SHP77 treated with DMSO at 0.1 percent for 48 hours (cell line): ENCODE data around the gene PTPN18.
"Not testable (repeated sequence)": the region's sequence is repeated elsewhere in the genome, so short reads cannot be mapped to it uniquely, and the experiment has no call there.

ENCODE experiments used
- DNase-seq: peaks from one replicate; lab custom pipeline; 2025; lab: John Stamatoyannopoulos, UW

PTPN18 gene, protein sequence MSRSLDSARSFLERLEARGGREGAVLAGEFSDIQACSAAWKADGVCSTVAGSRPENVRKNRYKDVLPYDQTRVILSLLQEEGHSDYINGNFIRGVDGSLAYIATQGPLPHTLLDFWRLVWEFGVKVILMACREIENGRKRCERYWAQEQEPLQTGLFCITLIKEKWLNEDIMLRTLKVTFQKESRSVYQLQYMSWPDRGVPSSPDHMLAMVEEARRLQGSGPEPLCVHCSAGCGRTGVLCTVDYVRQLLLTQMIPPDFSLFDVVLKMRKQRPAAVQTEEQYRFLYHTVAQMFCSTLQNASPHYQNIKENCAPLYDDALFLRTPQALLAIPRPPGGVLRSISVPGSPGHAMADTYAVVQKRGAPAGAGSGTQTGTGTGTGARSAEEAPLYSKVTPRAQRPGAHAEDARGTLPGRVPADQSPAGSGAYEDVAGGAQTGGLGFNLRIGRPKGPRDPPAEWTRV

DNA sequence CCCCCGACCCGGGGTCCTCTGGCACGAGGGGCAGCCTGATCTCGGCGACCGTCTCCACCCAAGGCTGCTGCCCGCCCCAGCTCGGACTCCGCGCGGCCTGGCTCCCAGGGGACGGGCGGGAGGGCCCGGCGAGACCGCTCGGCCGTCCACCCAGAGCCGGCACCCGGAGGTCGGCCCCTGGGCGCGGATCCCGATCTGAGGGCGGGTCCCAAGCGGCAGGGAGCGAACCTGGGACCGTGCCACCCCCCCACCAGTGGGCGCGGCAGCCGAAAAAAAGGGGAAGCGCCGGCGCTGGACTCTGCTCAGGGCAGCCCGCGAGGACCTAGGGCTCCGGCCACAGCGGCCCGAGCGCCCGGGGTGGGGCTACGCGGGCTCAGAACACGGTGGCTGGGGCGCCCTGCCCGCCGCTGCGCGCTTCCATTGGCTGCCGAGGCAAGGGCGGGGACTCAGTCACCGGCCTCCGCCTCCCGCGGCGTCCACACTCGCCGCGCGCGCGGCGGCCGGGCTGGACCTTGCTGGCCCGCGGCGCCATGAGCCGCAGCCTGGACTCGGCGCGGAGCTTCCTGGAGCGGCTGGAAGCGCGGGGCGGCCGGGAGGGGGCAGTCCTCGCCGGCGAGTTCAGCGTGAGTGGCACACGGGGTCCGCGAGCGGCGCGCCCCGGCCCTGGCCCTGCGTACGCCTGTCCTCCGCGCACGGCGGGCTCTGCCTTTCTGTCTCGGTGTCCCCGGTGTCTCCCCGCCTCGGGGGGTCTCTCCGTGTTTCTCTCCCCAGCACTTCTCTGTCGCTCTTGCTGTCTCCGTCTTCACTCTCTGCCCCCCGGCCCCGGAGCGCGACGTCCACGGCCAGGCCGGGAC is at the start of gene PTPN18:
PTPN18 (plus strand) TSS at position 479 of the 854 bp plus-strand sequence; CDS start at position 531, 52 bp downstream.
- DNase-seq = peak; percentile 45

- DNase-seq = no peak
Measured at GRCh38 chr2:130307850-130308249, 48.0 kb upstream of the PTPN18 start.

- DNase-seq = no peak
Measured at GRCh38 chr2:130310881-130311280, 45.0 kb upstream of the PTPN18 start.

DNA sequence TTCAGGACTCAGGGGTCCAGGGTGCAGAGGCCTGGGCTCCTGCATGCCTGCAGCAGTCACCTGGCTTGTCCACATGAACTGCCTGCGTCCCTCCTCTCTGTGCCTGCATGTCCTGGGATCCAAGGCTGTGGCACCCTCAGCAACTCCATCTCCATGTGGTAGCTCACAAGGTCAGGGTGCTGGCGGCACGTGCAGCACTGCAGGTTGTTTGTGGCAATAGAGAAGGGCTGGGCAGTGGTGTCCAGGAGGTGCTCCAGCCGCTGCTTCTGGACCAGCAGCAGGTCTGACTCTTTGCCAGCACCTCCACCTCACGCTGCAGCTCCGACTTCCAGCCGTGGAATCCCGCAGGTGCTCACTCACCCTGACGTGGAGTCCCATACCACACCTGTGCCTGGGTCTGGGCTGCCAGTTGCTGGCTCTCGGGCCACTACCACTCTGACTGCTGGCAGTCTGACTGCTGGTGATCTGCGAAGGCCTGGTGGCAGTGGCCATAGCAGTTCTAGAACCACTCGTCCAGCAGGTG is 42.0 kb upstream of the PTPN18 start:
- DNase-seq = no peak

DNA sequence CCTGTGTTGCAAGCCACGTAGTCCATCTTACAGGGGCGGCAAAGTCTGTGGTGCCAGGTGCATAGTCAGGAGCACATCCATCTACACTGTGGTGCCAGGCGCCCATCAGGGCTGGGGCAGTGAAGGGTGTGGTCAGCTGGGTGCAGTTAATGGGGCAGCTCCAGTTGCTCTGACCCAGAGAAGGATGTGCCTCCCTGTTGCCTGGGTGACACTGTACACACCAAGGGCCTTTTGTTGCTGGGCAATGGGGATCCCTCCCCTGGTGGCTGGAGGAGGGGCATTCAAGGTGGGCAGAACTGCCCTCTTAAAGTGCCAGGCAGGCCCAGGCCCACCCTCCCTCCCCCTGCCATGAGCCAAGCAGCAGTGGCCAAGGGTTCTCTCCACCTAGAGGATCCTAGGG is 41.5 kb upstream of the PTPN18 start:
- DNase-seq = no peak

- DNase-seq = no peak
Measured at GRCh38 chr2:130316596-130316995, 39.3 kb upstream of the PTPN18 start.

GRCh38 chr2:130318906-130319305 is 37.0 kb upstream of the PTPN18 start:
- DNase-seq = no peak

GRCh38 chr2:130319536-130319935 is 36.3 kb upstream of the PTPN18 start:
- DNase-seq = no peak

GRCh38 chr2:130327703-130328527 is 27.9 kb upstream of the PTPN18 start:
- DNase-seq = no peak

DNA sequence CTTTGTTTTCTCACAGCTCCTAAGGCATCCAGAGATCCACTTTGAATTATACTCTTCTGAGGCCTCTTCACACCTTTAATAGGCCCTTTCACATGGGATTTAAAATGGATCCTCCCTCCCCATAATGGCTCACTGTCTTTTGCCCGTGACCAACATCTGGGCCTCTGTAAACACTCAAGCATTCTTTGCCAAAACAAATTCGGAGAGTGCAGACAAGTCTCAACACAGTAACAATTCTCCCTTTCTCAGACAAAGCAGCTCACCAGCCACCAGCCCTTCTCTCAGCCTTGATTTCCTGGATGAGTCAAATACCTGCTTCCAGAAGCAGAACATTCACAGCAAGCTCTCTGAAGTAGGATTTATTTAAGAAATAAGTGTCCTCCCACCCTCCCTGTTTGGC is 27.1 kb upstream of the PTPN18 start:
- DNase-seq = no peak

- DNase-seq = peak; percentile 30
Measured at GRCh38 chr2:130332271-130333073, 23.4 kb upstream of the PTPN18 start.

DNA sequence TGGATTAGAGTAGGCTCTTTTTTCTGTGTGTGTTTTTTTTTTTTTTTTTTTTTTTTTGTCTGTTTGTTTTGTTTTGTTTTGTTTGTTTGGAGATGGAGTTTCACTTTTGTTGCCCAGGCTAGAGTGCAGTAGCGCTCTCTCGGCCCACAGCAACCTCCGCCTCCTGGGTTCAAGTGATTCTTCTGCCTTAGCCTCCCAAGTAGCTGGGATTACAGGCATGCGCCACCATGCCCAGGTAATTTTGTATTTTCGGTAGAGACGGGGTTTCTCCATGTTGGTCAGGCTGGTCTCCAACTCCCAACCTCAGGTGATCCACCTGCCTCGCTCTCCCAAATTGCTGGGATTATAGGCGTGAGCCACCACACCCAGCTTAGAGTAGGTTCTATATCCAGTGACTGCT is 22.6 kb upstream of the PTPN18 start:
- DNase-seq = not testable (repeated sequence)

GRCh38 chr2:130334026-130334425 is 21.8 kb upstream of the PTPN18 start:
- DNase-seq = no peak

DNA sequence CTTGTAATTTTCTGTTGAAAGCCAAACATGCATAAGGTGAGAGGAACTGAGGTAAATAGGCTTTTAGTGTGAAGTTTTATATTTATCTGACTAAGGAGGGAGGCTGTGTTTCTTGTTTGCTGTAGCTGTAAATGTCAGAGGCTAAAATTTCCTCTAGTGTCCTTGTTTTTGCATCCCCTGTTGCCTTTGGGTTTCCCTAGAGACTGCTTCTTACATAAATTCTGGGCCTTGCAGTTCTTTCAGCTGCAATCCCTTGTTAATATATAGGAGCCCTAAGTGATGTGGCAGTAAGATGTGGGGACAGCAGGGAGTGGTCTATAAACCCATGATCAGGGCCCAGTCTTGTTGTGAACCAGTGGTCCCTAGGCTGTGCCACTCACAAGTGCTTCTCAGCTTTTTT is 20.6 kb upstream of the PTPN18 start:
- DNase-seq = no peak

GRCh38 chr2:130336150-130336876 is 19.5 kb upstream of the PTPN18 start:
- DNase-seq = peak; percentile 58

DNA sequence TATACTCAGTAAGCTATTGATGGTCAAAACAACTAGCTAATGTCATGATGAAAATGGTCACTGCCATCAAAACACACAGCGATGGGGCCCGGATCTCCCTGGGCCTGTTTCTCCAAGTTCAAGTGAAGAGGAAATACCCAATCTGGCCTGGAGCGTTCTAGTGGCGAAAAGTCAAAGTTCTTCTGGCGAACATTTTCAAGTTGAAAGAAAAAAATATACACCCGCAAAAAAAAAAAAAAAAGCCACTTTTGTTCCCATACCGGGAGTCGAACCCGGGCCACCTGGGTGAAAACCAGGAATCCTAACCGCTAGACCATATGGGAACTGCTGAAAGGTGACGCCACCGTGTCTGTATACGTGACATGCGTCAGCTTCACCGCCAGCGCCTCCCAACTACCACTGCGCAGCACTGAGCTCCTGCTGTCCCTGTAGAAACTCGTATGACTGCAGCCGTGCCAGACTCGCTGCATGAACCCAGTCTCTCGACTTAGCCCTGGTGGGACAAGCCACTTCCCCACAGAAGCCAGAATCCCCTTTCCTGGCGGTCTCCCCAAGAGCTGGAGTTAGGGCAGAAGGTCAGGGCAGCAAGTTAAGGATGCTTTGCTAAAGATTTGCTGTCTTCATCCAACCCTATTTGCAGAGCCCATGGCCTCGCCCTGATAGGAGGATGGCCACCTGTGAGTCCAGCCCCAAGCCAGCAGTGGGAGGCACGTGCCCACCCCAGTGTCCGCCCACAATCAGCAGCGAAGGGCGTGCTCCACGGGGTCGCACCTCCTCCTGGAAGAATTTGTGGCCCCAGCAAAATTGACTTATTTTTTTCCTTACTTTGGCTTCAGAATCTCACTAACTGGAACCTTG is 18.8 kb upstream of the PTPN18 start:
- peak; percentile 82 for DNase-seq

DNA sequence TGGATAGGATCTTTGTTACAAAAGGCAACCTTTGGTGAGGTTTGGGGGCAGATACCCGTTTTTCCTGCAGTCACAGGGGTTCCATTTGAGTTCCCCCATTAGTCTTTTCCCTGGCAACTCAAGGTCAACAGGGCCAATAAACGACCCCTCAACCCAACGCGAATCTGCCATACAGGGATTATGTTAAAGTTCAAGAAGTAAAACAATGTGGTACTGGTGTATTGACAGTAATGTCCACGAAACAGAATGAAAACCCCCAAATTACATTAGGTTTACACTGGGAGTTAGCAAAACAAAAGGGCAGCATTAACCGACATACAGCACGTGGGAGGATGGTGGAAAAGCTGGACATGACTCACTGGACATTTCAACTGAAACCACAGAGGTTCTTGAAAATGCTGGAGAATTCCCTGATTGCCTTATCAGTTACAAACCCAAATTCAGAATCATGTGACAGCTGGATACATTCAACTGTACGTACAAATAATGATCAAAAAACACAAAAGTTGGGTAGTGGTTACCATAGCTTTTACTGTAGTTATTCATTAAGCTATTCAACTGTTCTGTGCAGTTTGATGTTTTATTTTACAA is 18.0 kb upstream of the PTPN18 start:
- no peak for DNase-seq

DNA sequence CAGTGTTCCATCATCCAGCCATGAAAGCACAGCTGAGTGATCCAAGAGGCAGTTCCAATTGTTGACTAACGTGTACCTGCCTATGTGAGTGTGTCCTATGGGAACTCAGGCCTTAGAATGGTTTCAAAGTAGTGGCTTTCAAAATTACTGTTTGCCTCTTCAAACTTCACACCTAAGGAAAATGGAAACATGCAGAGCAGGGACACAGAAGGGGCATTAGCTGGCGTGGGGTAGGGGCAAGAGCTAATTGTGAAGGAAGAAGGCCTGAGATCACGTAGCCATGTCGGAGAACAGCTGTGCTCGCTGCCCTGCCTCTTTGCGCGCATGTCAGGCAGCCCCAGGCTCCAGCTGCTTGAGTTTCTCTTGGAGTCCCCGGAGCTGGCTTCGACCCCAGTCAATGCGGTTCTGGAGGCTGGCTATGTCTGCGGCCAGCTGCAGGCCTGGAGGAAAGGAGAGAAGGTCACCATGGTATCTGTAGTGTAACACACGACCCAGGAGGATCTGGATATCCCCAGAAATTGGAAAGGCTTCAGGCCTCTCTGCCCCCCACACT is 17.0 kb upstream of the PTPN18 start:
- no peak for DNase-seq
